Progenitor cell of endocrine pancreas (in vitro differentiated cells): Measurements from ENCODE around the gene IPO9. TPM values are rescaled to one million over a fixed set of nuclear protein-coding genes. Genes with fewer than 3 reads are reported as not detected.

ENCODE experiments used
- DNase-seq: peaks from one replicate; pipeline ENCODE4 v3.0.0; 2021; ENCODE audit warnings: low spot score; ENCODE audit not compliant: unreplicated experiment
- H3K27ac Mint-ChIP-seq: 2 replicates; pipeline ENCODE4 v1.8.0; 2021; ENCODE audit warnings: mild to moderate bottlenecking, moderate library complexity, mixed read lengths
- H3K27me3 Mint-ChIP-seq: 2 replicates; pipeline ENCODE4 v1.8.0; 2021; ENCODE audit warnings: mixed read lengths
- H3K36me3 Mint-ChIP-seq: 2 replicates; pipeline ENCODE4 v1.8.0; 2022; ENCODE audit warnings: mixed read lengths; ENCODE audit not compliant: insufficient read depth
- H3K4me1 Mint-ChIP-seq: 2 replicates; pipeline ENCODE4 v1.8.0; 2021; ENCODE audit warnings: low read depth, mixed read lengths
- H3K4me3 Mint-ChIP-seq: 2 replicates; pipeline ENCODE4 v1.8.0; 2021; ENCODE audit warnings: low read depth, mild to moderate bottlenecking, moderate library complexity, mixed read lengths
- H3K9me3 Mint-ChIP-seq: 2 replicates; pipeline ENCODE4 v1.8.0; 2021; ENCODE audit warnings: low read depth, mixed read lengths
- CTCF ChIP-seq: fragments of 200-600 bp; sonication (generic); IDR thresholded peaks from one replicate; pipeline ENCODE4 v1.5.0; 2021; ENCODE audit warnings: antibody characterized with exemption, mild to moderate bottlenecking; ENCODE audit not compliant: unreplicated experiment
- total RNA-seq: library from RNA; stranded (reverse); gene quantifications from 2 replicates; pipeline ENCODE4 v1.2.1, GENCODE V29; 2021

IPO9 gene
- total RNA-seq, 1 donor from 2014 or later, result 99.8 TPM

GRCh38 chr1:201793306-201793925 lies 35.5 kb upstream of the IPO9 start:
- no peak for DNase-seq
- Mint-ChIP-seq H3K27me3 (no peaks in the 10 kb centered on the region), H3K36me3 (peaks cover 46% of the 10 kb centered on the region), H3K27ac (no peak overlapping the region), H3K4me1 (peaks cover 1% of the 10 kb centered on the region), H3K4me3 (no peak overlapping the region), H3K9me3 (no peaks in the 10 kb centered on the region)
- no peak for TF ChIP-seq CTCF

- peaks cover 40% of the 10 kb centered on the region for H3K36me3 Mint-ChIP-seq
These were observed 33.9 kb upstream of the IPO9 start for GRCh38 chr1:201795066-201795465.

GRCh38 chr1:201800246-201800645 lies 28.7 kb upstream of the IPO9 start:
- H3K4me3 Mint-ChIP-seq, result no peak overlapping the region
- no peak for DNase-seq
- no peak overlapping the region for H3K27ac Mint-ChIP-seq
- H3K4me1 Mint-ChIP-seq, result no peaks in the 10 kb centered on the region
- no peak for TF ChIP-seq CTCF
- H3K9me3 Mint-ChIP-seq, result no peaks in the 10 kb centered on the region
- H3K36me3 Mint-ChIP-seq, result peaks cover 40% of the 10 kb centered on the region
- no peaks in the 10 kb centered on the region for H3K27me3 Mint-ChIP-seq

More at GRCh38 chr1:201795066-201795465, 33.9 kb upstream of the IPO9 start:
- H3K27me3 Mint-ChIP-seq, result no peaks in the 10 kb centered on the region
- peak overlapping the region; percentile 38 for H3K27ac Mint-ChIP-seq
- H3K9me3 Mint-ChIP-seq, result no peaks in the 10 kb centered on the region
- peaks cover 1% of the 10 kb centered on the region for H3K4me1 Mint-ChIP-seq
- no peak overlapping the region for H3K4me3 Mint-ChIP-seq
- no peak for DNase-seq
- peak; percentile 43 for TF ChIP-seq CTCF

GRCh38 chr1:201806801-201807200 lies 22.2 kb upstream of the IPO9 start:
- DNase-seq, result no peak
- no peaks in the 10 kb centered on the region for H3K27me3 Mint-ChIP-seq
- H3K27ac Mint-ChIP-seq, result no peak overlapping the region
- peaks cover 40% of the 10 kb centered on the region for H3K36me3 Mint-ChIP-seq
- no peak overlapping the region for H3K4me3 Mint-ChIP-seq
- H3K4me1 Mint-ChIP-seq, result no peaks in the 10 kb centered on the region
- no peak for TF ChIP-seq CTCF
- H3K9me3 Mint-ChIP-seq, result no peaks in the 10 kb centered on the region

- no peak for TF ChIP-seq CTCF
- Mint-ChIP-seq H3K36me3 (peaks cover 40% of the 10 kb centered on the region), H3K27me3 (no peaks in the 10 kb centered on the region), H3K4me1 (no peaks in the 10 kb centered on the region), H3K27ac (no peak overlapping the region), H3K4me3 (no peak overlapping the region), H3K9me3 (no peaks in the 10 kb centered on the region)
- no peak for DNase-seq
These were observed 20.9 kb upstream of the IPO9 start for GRCh38 chr1:201807958-201808632.
